IPS-NIHi7 (cell line): Measurements from ENCODE around the gene CLTC.
"Not testable (repeated sequence)": the region's sequence is repeated elsewhere in the genome, so short reads cannot be mapped to it uniquely, and the experiment has no call there.

Source experiments
- DNase-seq: peaks from one replicate; pipeline ENCODE4 v3.0.0; 2012; ENCODE audit warnings: mixed read lengths; ENCODE audit errors: extremely low spot score

The CLTC gene

DNA sequence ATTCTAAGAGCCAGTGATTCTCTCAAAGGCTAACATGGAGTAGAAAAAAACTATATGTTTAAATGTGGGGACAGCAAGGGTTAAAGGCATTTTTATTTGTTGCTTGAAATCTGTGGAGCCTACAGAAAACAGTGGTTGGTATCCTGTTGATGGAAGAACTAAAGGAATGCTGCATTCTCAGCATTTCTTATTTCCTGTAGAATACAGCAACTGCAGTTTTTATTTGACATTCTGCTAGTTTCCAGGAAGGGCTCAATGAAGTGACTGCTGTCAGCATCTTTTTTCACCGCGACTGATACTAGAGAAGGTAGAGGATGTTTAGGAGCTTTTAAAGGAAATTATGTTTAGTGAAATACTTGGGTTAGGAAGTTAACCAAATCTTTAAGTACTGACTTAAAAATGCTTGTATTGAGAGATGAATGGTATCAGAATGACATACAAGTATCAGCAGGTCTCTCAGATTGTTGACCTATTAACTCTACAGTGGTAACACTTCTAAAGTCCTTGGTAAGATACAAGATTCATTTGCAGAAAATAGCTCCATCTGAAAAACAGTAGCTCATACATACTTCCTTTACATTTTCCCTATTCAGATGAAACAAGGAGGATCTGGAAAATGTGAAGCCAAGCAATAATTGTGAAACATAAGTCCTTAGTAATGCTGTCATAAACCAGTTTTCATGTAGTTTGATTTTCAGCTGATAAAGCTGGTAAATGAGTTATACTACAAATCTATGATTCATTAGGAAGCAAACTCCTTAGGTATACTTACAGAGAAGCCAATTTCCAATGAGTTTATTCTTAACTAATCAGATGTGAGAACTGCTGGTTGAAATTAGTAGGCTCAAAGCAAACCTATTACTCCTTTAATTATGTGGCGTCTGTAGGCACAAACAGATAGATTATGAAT is 15.2 kb downstream of the CLTC start:
- DNase-seq, result no peak

DNA sequence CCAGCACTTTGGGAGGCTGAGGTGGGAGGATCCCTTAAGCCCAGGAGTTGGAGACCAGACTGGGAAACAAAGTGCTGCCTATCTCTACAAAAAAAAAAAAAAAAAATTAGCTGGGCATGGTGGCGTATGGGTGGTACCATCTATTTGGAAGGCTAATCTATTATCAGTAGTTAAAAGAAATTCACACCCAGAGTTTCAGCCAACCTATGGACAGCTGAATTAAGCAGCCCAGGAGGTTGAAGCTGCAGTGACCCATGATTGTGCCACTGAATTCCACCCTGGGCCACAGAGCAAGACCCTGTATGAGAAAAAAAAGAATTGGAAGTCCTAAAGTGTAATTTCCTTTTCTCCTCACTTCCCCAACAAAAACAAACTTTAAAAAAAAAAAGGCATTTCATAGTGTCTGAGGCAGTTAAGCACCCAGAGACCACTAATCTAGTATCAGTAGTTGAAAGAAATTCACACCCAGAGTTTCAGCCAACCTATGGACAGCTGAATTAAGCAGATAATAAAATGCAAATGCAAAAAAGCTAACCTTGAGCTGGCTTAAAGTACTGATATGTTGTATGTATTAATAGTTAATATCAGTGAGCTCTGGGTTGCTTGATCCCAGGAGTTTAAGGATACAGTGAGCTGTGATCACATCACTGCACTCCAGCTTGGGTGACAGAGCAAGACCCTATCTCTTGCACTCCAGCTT is 18.1 kb downstream of the CLTC start:
- DNase-seq, result no peak

DNA sequence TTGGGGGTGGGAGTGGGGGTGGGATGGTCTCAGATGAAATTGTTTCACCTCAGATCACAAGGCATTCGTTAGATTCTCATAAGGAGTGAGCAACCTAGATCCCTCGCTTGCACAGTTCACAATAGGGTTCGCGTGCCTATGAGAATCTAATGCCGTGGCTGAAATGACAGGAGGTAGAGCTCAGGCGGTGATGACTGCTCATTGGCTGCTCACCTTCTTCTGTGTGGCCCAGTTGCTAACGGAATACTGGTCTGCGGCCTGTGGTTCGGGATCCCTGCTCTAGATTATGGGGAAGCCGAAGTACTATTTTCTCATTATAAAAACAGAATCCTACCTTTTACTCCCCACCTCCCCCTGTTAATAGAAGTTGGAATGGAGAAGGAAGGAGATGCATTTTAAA is 18.9 kb downstream of the CLTC start:
- DNase-seq, result no peak

DNA sequence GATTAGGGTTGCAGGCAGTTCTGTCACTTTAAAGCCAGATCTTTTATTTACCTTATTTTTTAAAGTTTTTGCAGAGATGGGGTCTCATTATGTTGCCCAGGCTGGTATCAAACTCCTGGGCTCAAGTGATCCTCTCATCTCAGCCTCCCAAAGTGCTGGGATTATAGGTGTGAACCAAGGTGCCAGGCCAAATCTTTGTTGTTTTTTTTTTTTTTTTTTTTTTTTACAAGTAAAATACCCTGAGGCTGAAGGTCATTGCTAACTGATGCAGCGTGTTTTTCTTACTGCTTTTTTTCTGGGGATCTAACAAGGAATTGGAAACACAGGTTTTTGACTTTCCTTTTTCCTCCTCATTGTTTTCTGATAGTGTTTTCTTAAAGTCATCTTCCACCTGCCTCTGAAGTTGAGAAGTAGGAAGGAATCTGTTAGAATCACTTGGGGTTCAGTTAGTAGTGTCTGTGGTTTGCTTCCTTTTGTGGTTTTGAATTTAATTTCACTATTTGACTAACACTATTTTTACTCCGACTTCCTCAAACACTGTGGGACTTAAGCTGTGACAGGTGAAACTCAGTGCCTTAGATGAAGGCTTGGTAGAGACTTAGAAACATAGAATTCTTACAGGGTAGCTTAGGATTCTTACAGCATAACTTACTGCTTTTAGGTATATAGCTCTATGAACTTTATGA is 22.2 kb downstream of the CLTC start:
- no peak for DNase-seq

DNA sequence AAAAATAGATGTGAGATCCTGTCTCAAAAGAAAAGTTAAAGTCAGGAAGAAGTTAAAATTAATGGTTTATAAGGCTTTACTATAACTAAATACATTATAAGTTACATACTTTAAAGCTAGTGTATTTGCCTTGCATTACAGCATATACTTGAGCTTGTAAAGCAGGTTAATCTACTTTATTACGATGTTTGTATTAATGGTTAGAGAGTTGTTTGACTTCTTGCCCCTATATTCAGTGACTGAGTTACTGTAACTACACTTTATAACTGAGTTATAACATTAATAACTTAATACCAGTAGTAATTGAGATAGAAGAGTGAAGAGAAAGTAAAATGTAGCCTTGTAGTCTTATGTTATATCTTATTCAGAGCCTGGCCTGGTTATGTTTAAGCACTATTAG is 22.9 kb downstream of the CLTC start:
- DNase-seq, result no peak

DNA sequence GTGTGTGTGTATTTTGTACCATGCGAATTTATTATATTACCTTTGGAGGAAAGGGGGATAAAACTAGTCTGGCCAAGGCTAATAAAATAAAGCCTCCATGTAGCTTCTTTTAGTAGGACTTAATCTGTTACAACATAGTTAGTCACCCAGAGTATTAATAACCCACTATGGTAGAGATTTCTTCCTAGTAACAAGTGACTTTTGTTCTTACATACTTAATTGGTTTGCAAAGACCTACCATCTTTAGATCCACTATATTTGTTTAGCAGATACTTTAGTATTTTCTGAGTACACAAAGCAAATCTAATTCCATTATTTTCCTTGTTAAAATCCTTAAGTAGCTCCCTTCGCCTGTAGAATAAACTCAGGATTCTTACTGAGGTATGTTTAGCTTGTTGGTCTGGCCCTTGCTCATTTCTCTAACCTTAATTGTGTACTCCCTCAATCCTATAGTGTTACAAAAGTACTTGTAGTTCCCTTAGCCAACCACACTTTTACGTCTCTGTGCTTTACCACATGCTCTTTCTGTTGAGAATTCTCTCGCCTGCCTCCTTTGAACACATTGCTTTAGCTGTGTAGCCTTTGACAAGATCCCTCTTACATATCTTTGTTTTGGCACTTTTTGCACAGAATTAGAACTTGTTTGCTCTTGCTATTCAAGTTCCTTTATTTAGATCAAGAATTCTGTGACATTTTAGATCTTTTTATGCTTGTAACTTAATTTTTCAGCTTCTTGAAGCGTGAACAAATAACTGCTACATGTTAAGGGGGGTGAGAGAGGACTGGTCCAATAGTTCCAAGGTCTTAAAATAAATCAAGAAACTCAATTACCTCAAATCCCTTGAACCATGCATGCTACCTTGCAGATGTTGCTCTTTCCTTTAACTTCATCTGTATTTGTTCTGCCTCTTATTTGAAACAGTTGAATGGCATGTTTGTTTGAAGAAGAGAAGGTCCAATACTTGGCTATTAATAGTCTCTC is 23.8 kb downstream of the CLTC start:
- DNase-seq, result no peak

DNA sequence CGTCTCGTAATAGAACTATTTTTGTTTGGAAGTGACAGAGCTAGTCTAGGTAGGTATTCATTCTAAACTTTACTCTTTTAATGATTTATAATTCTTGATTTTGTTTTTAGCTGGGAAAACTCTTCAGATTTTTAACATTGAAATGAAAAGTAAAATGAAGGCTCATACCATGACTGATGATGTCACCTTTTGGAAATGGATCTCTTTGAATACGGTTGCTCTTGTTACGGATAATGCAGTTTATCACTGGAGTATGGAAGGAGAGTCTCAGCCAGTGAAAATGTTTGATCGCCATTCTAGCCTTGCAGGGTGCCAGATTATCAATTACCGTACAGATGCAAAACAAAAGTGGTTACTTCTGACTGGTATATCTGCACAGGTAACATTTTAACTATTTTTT is 27.6 kb downstream of the CLTC start:
- DNase-seq, result no peak

DNA sequence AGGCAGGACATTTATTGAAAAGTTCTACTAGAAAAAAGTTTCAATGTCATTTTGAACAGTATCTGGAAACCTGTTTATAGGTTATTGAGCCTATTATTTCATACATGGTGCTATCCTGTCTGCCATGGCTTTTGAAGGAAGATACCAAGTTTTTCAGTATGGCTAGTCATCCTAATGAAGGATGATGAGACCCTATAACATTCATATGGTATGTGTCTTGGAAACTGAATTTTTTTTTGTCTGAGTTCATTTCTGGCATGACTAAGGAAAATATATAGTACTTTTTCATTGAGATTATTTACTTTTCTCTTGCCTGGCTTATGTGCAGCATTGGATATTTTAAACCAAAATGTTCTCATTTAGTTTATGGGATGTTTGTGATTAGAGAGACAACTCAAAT is 30.2 kb downstream of the CLTC start:
- DNase-seq, result no peak

DNA sequence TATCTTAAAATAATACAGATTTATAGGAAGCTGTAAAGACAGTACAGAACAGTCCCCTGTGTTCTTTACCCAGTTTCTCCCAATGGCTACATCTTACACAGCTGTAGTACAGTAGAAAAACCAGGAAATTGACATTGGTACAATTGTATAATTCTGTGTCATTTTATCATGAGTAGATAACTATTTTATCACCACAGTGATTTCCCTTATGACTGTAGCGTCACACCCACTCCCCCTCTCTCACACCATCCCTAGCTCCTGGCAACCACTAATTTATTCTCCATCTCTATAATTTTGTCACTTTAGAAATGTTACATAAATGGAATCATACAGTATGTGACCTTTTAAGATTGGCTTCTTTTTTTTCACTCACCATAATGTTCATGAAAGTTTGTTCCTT is 30.9 kb downstream of the CLTC start:
- no peak for DNase-seq

DNA sequence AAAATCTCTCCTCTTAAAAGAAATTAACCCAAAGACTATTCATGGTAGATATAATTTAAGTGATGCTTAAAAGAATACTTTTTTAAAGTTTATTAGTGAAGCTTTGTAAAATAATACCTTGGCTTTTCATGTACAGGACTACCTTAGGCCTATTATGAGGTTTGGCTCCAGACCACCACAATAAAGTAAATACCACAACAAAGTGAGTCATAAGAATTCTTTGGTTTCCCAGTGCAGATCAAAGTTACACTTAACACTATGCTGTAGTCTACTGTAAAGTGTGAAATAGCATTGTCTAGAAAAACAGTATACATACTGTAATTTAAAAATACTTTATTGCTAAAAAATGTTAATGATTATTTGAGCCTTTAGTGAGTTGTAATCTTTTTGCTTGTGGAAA is 31.7 kb downstream of the CLTC start:
- no peak for DNase-seq

DNA sequence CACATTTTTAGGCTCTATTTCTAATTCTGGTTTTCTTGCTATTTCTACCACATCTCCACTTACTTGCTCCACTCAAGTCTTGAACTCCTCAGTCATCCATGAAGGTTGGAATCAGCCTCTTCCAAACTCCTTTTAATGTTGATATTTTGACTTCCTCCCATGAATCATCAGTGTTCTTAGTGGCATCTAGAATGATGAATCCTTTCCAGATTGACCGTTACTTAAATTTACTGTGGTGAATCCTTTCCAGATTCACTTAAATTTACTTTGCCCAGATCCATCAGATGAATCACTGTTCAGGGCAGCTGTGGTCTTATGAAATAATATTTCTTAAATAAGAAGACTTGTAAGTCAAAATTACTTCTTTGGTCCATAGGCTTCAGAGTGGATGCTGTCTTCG is 32.4 kb downstream of the CLTC start:
- no peak for DNase-seq

DNA sequence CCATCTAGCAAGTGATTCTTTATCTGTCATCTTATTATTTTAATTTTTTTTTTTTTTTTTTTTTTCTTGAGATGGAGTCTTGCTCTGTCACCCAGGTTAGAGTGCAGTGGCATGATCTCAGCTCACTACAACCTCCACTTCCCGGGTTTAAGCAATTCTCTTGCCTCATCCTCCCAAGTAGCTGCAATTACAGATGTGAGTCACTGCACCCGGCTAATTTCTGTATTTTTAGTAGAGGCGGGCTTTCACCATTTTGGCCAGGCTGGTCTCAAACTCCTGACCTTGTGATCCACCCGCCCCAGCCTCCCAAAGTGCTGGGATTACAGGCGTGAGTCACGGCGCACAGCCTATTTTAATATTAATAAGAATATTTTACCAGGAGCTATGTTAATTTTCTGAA is 36.9 kb downstream of the CLTC start:
- DNase-seq, result not testable (repeated sequence)

DNA sequence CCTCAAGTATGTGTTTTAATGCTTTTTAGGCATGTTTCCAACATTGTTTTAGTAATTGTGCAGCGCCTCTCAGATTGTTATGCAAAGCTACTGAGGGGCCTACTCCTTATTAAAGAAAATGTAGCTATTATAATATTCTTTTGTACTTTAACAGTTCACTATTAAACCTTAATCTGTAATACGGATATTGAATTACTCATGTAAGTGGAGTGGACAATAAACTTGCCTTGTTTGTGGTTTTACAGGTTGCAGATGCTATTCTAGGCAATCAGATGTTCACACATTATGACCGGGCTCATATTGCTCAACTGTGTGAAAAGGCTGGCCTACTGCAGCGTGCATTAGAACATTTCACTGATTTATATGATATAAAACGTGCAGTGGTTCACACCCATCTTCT is 46.5 kb downstream of the CLTC start:
- no peak for DNase-seq

DNA sequence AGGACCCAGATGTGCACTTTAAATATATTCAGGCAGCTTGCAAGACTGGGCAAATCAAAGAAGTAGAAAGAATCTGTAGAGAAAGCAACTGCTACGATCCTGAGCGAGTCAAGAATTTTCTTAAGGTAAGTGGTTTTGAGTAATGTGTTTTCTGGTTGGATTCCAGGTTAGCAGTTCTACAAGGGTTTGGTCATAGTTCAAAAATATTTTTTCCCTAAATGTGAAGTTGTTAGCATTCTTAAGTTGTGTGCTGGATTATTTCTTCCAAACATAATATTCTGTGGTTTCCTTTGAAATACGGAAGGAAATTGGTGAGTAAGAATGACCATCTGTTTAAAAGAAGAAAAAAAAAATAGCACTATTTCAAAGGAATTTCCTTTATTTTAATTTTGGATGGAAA is 49.1 kb downstream of the CLTC start:
- no peak for DNase-seq

DNA sequence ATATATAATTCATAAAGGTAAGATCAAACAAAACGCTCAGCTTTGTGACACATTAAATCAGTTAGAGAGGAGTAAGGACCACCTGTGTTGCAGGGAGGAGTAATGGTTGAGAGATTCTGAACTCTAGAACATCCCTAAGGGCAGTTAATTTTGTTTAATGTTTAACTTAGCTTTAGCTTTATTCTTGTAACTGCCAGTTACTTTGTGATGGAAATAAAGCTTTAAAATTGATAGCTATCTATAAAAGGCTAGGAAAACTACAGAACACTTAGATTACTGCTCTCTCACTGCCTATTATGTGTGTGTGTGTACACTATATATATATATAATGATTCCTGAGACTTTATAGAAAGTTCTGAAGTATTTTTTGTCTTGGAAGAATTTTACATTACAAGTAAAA is 49.7 kb downstream of the CLTC start:
- DNase-seq, result no peak

DNA sequence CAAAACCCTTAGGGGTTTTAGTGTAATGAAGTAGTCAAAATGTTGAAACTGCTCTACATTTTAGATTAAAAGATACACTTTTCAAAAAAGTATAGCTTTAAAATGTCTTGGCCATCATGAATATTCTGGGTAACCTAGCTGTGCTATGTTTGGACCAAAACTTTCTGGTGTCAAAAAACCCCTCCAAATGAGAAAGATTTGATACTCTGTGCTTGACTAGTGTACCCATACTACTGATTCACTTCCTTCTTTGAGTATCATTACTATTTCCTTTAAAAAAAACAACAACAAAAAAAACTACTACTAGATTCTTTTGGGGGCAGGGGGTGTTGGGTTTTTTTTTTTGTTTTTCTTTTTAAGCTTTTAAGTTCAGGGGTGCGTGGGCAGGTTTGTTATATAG is 50.2 kb downstream of the CLTC start:
- DNase-seq, result no peak

DNA sequence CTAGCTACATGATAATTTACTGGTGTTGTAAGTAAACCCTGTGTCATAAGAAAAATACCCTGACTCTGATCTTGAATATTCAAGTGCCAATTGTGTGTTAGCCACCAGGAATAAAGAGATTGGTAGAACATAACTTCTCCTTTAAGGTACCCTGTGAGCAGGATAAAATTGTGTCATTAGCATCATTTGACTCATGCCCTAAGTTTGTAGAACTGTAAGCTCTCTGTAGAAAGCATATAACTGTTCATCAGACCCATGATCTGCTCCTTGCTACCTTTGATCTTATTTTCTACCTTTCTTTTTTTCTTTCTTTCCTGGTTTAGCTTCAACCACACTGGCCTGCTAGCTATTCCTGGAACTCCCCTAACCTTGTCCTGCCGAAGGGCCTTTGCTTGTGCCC is 51.7 kb downstream of the CLTC start:
- no peak for DNase-seq

DNA sequence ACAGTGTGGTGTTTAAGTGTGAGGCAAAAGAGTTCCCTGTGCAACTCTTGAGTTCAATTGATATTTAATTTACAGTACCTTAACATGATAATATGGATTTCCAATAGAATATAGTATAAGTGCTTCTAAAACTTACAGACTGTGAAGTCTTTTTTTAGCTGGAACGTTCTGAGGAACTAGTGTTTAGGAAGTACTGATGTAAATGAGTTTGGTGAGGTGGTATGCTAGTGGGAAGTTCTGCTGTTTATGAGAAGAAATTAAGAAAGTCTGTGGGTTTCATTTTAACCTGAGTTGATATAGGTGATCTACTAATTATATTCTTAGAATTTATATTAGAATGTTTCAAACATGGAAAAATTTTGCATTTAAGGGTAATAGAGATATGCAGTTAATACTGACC is 55.5 kb downstream of the CLTC start:
- DNase-seq, result no peak

DNA sequence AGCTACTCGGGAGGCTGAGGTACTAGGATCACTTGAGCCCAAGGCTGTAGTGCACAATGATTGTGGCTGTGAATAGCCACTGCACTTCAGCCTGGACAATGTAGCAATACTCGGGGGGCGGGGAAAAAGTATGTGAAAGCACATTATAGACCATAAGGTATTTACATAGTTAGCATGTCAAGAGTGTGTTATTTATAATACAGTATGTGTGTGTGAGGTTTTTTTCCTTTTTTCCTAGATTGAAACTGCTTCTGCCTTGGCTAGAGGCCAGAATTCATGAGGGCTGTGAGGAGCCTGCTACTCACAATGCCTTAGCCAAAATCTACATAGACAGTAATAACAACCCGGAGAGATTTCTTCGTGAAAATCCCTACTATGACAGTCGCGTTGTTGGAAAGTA is 57.0 kb downstream of the CLTC start:
- DNase-seq, result no peak

DNA sequence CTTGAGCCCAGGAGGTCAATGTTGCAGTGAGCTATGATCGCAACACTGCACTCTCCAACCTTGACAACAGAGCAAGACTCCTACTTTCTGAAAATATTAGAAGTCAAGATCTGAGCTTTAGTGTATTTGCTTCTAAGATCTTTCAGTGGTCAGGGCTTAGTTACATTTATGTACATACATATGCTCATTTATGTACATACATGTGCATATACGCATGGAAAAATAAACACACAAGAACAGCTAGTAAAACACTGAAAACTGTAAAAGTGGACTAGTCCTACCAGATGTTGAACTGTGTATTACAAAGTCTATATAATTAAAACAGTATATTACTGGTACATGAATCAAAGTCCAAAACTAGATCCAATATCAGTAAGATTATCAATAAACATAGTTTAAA is 59.2 kb downstream of the CLTC start:
- DNase-seq, result no peak

DNA sequence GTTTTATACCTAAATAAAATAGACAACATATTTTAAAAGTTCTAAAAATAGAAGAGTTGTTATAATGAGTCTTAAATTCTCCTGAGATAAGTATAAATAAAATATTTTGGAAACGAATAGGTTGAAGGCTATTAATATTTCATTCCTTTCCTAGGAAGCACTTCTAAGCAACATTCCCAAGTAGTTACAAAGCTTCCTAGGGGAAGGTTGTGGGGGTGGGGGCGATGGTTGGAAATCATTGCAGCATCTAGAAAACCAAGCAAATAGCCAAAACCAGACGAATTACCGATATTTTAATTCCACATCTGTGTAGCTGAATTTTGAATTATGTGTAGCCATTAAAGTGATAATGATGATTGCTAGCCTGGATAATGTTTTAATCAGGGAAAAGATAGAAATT is 60.6 kb downstream of the CLTC start:
- no peak for DNase-seq

DNA sequence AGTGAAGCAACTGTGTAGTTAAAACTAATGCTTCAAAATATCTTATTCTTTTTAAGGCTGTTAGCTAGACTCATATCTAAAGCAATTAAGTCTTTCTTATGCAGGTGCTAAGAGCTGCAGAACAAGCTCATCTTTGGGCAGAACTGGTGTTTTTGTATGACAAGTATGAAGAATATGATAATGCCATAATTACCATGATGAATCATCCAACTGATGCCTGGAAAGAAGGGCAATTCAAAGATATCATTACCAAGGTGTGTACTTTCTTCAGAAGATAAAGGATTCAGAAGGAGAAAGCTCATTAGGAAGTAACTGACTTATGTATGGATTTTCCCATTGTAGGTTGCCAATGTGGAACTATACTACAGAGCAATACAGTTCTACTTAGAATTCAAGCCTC is 63.6 kb downstream of the CLTC start:
- DNase-seq, result no peak
